ENCODE results near the gene CIAO2A.
"Not testable (repeated sequence)": the region's sequence is repeated elsewhere in the genome, so short reads cannot be mapped to it uniquely, and the experiment has no call there.

CIAO2A gene

DNA sequence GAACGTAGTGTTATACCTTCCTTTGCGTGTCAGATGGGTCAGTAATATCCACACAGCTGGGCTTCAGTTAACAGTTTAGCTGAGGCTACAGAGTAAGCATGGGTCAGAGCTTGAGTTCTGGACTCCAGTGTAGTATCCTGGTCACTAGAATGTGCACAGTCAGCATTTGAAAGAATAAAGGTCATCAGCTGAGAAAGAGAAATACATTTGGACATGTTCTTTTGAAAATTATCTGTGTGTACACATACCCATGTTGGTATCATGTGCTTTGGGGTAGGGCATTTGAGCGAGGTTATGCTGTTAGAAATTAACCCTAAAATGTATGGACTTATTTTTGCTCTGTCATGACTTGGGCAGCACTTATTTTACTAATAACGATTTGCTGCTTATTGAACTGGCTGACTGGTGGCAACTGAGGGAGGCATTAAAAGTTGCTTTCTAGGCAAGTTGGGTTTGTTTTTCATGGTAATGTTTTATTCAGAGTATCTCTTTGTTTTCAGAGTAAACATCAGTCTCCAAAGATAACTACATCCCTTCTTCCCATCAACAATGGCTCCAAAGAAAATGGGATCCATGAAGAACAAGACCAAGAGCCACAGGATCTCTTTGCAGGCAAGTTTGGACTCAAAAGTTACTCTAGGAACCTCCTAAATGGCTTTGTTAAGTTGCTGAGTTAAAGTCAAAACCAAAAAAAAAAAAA lies 18.6 kb upstream of the CIAO2A start:
- no peak for DNase-seq

DNA sequence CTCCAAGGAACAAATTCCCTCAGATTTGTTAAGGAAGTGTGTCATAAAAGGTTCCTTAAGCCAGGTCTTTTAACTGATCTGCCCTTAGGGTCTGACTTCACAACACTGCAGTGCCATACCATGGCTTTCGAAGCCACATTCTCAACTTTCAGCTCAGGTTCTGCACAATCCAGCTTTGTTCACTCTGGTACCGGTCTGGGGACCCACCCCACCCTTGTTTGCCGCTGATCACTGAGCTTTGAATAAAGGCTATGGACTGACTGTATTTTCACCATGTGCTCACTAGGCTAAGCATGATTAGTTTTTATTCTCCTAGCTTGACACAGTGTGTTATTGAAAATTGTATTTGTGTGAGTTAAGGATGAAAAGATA lies 18.0 kb upstream of the CIAO2A start:
- DNase-seq = peak in 1 of 58 donors; percentile 6

DNA sequence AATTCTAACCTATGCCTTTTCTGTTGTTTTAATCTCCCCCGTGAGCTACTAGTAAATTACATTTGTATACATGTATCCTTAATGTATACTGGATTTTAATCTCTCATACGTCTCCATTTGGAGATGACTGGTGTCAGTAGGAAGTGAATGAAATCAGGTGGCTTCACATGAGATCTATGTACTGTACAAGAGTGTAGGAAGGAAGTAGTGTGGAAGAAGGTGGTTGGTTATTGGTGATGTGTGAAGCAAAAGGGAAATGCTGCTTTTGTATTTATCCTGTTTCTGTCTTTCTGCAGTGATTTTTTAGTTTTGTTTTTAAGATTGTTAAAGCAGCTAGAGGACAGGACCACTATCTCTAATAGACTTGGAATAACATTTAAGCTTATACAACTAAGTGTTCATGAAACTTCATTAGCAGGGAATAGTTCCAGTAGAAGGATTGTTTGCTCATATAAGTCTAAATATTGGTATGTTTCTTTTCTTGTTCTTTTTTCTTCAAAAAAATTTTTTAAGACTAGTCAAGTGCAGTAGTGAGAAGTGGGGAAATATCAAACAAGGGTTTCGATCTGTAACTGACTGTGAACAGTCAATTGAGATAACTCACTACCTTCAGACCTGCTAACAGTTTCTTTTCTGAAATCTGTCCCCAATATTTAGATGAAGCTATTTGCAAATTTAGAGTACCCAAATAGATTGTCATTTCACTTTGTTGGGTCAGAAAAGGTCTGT lies 17.5 kb upstream of the CIAO2A start:
- no peak for DNase-seq

DNA sequence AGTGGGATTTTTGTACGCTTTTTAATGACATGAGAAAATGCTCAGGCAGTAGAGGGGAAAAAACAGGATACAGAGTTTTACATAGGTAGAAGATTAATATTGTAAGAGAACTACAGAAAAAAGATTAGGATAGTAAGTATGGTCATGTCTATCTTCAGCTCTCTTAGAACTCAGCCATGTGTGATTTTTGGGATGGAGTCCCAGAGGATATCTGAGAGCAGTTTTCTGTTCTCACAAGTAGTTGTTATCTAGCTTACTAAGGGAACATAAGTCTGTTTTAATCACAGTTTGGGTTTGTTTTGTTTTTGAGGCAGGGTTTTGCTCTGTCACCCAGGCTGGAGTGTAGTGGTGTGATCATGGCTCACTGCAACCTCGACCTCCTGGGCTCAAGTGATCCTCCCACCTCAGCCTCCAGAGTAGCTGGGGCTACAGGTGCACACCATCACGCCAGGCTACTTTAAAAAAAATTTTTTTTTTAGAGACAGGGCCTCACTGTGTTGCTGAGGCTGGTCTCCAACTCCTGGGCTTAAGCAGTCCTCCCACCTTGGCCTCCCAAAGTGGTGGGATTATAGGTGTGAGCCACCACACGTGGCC lies 16.6 kb upstream of the CIAO2A start:
- not testable (repeated sequence) for DNase-seq

DNA sequence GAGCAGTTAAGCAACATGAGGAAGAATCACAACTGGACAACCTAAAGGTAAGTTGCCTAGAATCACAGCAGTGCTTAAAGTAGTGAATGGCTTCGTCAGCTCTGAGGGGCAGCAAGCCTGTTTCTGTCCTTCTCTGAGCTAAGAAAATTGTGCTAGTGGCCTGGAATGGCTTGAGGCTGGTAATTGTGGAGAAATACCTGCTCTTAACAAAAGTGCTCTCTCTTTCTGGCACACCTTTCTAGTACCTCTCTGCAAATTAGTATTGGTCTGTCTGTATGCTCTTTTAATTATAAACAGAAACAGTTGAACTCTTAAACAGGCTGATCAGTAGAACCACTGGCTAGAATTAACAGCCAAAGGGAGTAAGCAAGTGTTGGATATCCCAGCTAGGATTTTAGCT lies 13.7 kb upstream of the CIAO2A start:
- DNase-seq = no peak

DNA sequence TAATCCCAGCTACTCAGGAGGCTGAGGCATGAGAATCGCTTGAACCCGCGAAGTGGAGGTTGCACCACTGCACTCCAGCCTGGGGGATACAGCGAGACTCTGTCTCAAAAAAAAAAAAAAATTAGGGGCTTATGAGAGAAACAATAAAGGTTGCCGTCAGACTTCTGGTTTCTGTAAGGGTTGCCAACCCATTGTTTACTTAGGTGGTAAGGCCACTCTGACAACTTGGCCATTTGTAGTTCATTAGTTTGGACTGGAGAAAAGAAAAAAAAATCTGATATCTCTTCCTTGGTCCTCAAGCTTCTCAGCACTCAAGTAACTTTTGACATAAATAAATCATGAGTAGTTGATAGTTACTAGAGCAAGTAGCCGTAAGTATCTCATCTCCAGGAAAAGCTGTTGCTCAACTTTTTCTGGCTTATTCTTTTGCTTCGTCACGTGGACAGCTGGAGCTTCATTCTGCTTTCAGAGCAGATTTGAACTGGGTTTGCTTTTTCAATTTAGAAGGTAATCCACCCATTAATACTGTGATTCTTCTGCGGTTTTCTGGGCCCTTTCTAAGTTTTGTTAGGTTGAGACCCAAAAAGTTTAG lies 11.6 kb upstream of the CIAO2A start:
- peak in 1 of 58 donors; percentile 4 for DNase-seq

DNA sequence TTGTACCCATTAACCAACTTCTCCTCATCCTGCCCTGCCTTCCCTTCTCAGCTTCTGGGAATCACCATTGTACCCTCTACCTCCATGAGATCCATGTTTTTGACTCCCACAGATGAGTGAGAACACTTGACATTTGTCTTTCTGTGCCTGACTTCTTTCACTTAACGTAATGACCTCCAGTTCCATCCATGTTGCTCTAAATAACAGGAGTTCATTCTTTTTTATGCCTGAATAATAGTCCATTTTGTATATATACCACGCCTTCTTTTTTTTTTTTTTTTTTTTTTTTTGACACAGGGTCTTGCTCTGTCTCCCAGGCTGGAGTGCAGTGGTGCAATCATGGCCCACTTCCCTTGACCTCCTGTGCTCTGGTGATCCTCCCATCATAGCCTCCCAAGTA lies 8.9 kb upstream of the CIAO2A start:
- no peak for DNase-seq

DNA sequence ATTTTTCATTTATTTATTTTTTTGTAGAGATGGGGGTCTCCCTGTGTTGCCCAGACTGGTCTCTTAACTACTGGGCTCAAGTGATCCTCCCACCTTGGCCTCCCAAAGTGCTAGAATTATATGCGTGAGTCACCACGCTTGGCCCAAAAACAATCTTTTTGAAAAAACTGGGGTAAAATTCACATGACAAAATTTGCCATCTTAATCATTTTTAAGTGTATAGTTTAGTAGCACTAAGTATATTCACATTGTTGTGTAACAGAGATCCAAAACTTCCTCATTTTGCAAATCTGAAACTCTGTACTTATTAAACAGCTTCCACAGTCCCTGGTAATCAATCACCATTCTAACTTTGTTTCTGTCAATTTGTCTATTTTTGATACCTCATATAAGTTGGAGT lies 7.3 kb upstream of the CIAO2A start:
- no peak for DNase-seq

DNA sequence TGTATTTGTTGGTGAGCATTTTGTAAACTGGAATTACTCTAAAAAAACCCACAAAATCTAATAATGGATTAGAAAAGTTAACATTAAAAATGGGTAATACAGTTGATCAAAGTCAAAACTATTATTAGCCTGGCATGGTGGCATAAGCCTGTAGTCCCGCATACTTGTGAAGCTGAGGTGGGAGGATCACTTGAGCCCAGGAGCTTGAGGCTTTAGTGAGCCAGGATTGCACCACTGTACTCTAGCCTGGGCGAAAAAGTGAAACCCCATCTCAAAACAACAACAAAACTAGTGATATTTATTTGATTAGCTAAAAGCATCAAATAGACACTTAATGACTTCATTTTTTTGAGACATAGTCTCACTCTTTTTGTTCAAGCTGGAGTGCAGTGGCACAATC lies 5.7 kb upstream of the CIAO2A start:
- no peak for DNase-seq

DNA sequence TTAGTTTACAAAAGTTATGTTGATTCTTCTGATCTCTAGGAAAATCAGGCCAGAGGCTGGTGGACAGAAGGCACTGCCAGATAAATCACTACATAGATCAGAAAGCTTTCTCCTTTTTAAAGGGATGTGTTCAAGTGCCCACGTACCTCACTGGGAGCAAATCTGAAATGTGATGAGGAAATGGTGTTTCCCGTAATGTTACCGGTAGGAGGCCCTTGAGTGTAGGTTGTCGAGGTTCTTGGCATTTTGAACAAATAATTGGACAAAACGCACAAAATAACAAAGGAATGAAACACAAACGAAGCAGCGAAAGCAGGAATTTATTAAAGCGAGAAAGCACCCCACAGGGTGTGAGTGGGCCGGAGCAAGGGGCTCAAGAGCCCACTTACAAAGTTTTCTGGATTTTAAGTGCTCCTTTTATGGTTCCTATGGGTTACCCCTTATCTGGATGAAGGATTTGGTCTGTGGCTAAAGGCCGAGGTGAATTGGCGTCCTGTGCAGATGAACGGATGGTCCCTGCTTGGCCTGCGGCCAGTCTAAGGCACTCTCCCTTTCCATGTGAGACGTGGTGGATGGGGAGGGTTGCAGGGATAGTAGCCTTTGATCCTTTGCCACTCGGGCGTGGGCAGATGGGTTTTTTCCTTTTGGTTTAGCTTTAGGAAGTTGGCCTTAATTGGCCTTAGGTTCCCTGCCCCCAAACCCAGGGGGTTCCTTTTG lies 3.2 kb upstream of the CIAO2A start:
- DNase-seq = peak in 2 of 58 donors; percentile 3 to 15

DNA sequence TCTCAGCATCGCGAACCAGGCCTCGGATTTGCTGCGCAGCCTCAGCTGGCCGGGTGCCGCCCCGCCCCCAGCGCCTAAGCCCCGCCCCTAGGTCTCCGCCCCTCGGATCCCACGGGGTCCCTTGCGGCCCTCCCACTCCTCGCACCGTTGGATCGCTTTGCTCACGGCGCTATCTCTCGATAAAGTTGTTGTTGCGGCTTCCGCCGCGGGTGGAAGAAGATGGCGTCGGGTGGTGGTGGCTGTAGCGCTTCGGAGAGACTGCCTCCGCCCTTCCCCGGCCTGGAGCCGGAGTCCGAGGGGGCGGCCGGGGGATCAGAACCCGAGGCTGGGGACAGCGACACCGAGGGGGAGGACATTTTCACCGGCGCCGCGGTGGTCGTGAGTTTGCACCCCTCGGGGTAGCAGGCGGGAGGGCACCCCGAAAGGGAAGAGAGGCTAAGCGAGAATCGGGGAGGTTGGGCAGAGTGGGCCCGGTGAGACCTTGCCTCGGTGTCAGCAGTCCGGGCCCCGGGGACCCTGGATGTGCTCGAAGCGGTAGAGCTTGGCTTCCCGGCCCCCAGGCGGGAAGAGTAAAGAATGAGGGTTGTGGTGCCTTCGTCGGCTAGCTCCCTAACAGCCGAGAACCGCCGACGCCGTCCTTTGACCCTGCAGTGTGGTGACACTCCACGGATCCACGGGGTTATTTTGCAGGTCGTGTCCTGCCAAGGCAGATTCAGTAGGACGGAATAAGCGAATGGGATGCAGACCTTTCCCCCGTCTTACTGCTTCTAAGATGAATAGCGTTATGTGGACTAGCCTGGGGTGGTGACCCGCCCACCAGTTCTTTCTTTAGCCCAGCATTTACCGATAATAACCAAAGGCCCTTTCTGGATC lies 2.4 kb upstream of the CIAO2A start, which contains the start of gene SNX1:
Gene SNX1, plus strand, starts transcription at position 188 of the 873 bp plus-strand sequence. Its CDS starts 32 bp downstream, at position 220.
- DNase-seq = peak; percentile 49 to 96 (median 92)

DNA sequence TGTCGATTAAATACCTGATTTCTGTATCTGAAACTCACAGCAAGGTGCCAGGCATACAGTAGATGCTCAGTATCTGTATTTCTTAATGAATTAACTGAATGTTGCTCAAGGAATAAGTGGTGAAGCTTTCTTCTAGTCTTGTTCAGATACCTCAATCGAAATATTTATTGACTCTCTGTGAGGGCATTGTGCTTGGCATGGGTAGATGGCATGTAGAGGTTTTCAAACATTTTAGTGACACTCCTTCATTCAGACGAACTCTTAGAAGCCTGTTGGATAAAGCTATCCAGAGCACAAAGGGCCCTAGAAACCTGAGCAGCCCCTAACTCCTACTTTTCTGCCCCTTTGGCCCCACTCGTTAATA lies 1.8 kb upstream of the CIAO2A start:
- DNase-seq = peak in 1 of 58 donors; percentile 42

DNA sequence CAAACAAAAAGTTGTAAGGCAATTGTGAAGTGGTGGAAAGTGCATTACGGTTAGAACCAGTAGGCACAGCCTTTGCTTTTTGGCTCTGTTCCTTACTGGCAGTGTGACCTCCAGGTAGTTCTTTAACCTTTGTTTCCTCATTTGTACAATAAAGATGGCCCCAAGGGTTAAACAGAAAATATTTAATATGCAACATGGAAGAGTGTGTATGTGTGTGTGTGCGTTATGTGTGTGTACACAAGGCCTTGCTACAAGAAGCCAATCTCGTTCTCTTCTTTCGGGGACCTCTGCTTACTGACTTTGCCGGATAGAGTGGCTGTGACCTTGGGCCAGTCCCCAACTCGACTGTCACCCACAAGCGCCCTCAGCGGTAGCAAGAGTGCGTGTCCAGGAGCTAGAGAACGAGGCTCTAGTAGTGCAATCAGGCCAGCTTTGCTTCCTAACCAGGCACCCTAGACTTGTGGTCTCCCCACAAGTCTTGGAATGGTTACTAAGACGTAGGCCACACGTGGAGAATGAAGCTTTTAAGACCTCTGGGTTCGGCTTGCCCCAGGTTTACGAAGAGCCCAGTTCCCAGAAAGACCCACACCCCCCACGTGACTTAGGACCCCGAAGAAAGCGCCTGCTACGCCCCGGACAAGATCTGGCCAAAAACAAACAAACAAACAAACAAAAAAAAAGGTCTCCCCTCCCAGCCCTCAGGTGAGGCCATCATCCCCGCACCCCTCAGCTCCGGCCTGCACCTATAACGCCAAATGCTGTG lies 593 bp downstream of the CIAO2A start:
- DNase-seq = peak in 18 of 58 donors; percentile 10 to 66 (median 43)

DNA sequence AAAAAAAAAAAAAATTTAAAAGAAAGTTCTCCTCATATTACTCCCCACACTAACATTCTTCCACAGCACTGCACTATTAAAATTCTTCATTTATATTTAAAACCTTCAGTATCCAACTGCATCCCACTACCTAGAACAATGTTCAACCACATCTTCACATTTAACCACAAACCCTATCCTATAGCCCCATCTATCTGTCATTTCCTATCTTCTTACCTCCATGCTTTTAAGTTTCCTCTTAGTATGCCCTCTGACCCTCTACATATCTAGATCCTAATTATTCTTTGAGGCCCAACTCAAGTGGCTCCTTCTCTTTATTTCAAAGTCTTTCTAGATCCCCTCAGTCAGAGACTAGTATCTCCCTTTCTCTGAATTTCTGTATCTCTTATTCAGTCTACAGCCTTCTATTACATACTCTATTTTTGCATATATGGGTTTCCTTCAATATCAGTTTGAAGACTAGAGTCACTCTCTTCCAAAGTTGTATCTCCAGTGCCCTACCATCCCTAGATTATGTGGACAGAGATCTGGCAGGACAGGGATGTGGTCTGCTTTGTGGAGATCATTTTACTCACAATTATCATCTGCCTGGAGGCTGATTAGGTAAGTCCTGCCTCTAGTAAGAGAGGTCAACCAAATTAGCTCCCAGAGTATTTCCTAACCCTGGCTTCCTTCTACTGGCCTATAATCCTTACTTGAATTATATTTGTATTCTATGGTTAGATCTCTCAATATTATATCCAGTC lies 1.4 kb downstream of the CIAO2A start:
- no peak for DNase-seq

DNA sequence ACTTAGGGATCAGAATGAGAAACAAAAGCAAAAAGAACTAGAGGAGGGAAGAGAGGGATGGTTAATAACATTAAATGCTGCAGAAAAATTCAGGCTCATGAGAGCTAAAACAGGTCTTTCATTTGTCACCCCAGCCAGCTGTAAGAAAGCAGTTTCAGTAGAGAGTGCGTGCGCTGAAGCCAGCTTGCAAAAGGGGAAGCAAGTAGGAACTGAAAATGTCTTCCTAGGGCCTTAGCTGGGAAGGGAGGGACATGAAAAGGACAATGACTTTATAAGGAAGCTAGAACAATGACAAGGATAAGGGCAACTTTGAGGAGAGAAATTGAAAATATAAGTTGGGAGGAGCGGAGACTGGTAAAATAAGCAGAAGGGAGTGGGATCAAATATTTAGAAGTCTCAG lies 3.1 kb downstream of the CIAO2A start:
- no peak for DNase-seq

DNA sequence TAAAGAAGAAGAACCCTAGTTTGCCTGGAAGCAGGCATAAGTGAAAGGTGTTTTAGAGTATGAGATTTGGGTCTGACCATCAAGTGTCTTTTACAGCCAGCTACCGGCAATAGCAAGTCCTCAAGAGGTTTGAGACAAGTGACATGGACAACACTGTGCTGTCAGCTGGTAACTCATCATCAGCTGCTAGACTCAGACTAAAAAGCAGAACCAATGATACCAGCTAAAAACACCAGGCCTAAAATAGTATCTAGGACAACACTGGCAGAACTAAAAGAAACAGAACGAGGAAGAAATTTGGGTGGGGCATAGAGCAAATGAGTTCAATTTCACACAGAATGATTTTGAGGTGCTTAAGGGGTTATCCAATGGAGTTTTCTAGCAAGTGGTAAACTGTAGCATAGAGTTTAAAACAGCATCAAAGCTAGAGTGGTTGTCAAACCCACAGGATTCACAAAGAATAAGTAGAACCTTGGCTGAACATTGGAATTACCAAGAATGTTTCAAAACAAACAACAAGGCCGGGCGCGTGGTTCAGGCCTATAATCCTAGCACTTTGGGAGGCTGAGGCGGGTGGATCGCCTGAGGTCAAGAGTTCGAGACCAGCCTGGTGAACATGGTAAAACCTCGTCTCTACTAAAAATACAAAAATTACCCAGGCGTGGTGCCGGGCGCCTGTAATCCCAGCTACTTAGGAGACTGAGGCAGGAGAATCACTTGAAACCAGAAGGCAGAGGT lies 3.9 kb downstream of the CIAO2A start:
- peak in 1 of 58 donors; percentile 4 for DNase-seq

DNA sequence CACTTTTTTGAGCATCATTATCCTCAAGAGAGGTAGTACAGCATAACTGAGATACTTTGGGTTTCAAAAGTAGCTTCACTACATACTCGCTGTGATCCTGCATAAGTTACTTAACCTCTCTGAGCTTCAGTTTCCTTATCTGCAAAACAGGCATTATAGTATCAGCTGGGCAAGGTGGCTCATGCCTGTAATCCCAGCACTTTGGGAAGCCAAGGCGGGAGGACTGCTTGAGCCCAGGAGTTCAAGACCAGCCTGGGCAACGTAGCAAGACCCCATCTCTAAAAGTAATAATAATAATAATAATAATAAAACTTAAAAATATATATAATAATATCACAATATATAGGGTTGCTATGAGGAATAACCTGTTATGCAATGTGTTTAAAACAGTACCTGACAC lies 10.9 kb downstream of the CIAO2A start:
- DNase-seq = no peak

DNA sequence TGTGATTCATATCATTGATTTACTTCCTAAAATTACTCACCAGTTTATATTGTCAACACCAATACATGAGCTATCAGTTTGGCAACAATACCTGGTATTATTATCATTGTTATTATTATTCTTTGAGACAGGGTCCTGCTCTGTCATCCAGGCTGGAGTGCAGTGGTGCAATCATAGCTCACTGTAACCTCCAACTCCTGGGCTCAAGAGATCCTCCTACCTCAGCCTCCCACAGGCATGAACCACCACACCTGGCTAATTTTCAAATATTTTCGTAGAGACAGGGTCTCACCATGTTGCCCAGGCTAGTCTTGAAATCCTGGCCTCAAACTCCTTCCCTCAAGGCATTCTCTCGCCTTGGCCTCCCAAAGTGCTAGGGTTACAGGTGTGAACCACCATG lies 20.1 kb downstream of the CIAO2A start:
- DNase-seq = not testable (repeated sequence)
